Measurements from ENCODE around the gene RFC3.

- TF ChIP-seq POLR2AphosphoS5 (IDR thresholded peaks at IDR 0.05; ENCODE audit: low read depth, low read length) (no peak), TAF1 (IDR thresholded peaks at IDR 0.05; ENCODE audit: borderline replicate concordance, insufficient read depth, low read length) (no peak), SIN3A (IDR thresholded peaks at IDR 0.05; ENCODE audit: borderline replicate concordance, insufficient read depth, low read length) (no peak)
Observed at GRCh38 chr13:33827139-33827538, 9.2 kb downstream of the RFC3 start.
